Keratinocyte (primary cell): ENCODE measurements around the gene NALF2. TPM values are rescaled to one million over a fixed set of nuclear protein-coding genes. Genes with fewer than 3 reads are reported as not detected.

ENCODE experiments used
- DNase-seq: peaks from one replicate; pipeline ENCODE4 v3.0.0-alpha.2; 2011; ENCODE audit warnings: low read depth, missing footprints, low spot score
- FAIRE-seq: peaks from 2 replicates; lab custom pipeline; 2011; peaks lifted over from hg19 to GRCh38; lab: Jason Lieb, UNC
- H2AFZ ChIP-seq: 2 replicates; pipeline ENCODE4 v1.6.0; 2012; ENCODE audit warnings: low read length, control low read depth, inconsistent platforms; ENCODE audit not compliant: control insufficient read depth
- H3K27ac ChIP-seq: 2 replicates; pipeline ENCODE4 v1.5.1; 2011; ENCODE audit warnings: low read length; ENCODE audit not compliant: control insufficient read depth, insufficient read depth
- H3K27me3 ChIP-seq: 3 replicates; pipeline ENCODE4 v1.6.0; 2011; ENCODE audit warnings: low read length; ENCODE audit not compliant: control insufficient read depth, insufficient read depth; ENCODE audit errors: extremely low read depth
- H3K36me3 ChIP-seq, 2 experiments: 2 replicates in 1 of 2; 3 replicates in 1 of 2; pipeline ENCODE4 v1.5.1; 2011; ENCODE audit warnings: low read length in 2 of 2, mild to moderate bottlenecking in 1 of 2; ENCODE audit not compliant: control insufficient read depth in 2 of 2, insufficient read depth in 2 of 2; ENCODE audit errors: extremely low read depth in 1 of 2
- H3K4me1 ChIP-seq: 3 replicates; pipeline ENCODE4 v1.5.1; 2011; ENCODE audit warnings: low read length; ENCODE audit not compliant: control insufficient read depth, insufficient read depth; ENCODE audit errors: extremely low read depth
- H3K4me2 ChIP-seq: 3 replicates; pipeline ENCODE4 v1.6.0; 2011; ENCODE audit warnings: low read depth, low read length; ENCODE audit not compliant: control insufficient read depth, insufficient read depth; ENCODE audit errors: extremely low read depth
- H3K4me3 ChIP-seq, 3 experiments: fragments of 200-600 bp in 1 of 3; sonication (generic) in 1 of 3; 2 replicates in 2 of 3; 3 replicates in 1 of 3; pipeline ENCODE4 v1.5.1; 2011 to 2016; ENCODE audit warnings: low read length in 3 of 3, mild to moderate bottlenecking in 3 of 3, control low read depth in 2 of 3, inconsistent platforms in 1 of 3, low read depth in 1 of 3, mixed read lengths in 1 of 3, mixed run types in 1 of 3, moderate library complexity in 1 of 3; ENCODE audit not compliant: control insufficient read depth in 2 of 3, insufficient read depth in 2 of 3; ENCODE audit errors: extremely low read depth in 1 of 3
- H3K79me2 ChIP-seq: 2 replicates; pipeline ENCODE4 v1.6.0; 2012; ENCODE audit warnings: low read length; ENCODE audit not compliant: control insufficient read depth, insufficient read depth
- H3K9ac ChIP-seq: 3 replicates; pipeline ENCODE4 v1.6.0; 2011; ENCODE audit warnings: low read length; ENCODE audit not compliant: control insufficient read depth, insufficient read depth; ENCODE audit errors: extremely low read depth
- H3K9me1 ChIP-seq: 3 replicates; pipeline ENCODE4 v1.6.0; 2011; ENCODE audit warnings: low read length; ENCODE audit not compliant: control insufficient read depth, insufficient read depth; ENCODE audit errors: extremely low read depth
- H3K9me3 ChIP-seq: 2 replicates; pipeline ENCODE4 v1.5.1; 2012; ENCODE audit warnings: low read depth, low read length; ENCODE audit not compliant: control insufficient read depth
- H4K20me1 ChIP-seq: 3 replicates; pipeline ENCODE4 v1.6.0; 2011; ENCODE audit warnings: low read length; ENCODE audit not compliant: control insufficient read depth, insufficient read depth; ENCODE audit errors: extremely low read depth
- EZH2 ChIP-seq: IDR thresholded peaks from one replicate; pipeline ENCODE4 v1.6.1; 2012; ENCODE audit warnings: inconsistent platforms, mild to moderate bottlenecking, low read length, moderate library complexity
- dilution Hi-C: fragments of 300-500 bp; cut with MboI; formaldehyde crosslinking; loops from one replicate; pipeline ENCODE4 v1.7.0; 2020; ENCODE audit warnings: low sequenced_read_pairs; ENCODE audit not compliant: extremely low pct_ligation_motif_present
- polyA plus RNA-seq, 5 experiments: library from polyadenylated mRNA; depleted of rRNA in 3 of 5; stranded (reverse) in 3 of 5; stranded (forward) in 1 of 5; unstranded in 1 of 5; fragments of >200 nt; gene quantifications; 1 replicate in 1 of 5; 2 replicates in 3 of 5; 3 replicates in 1 of 5; pipeline versions ENCODE4 v1.2.1 to v1.2.3, GENCODE V29; 2011 to 2012; ENCODE audit warnings: missing spikeins in 2 of 5, low read depth in 1 of 5, low replicate concordance in 1 of 5
- TF ChIP-seq, protein P1 (sequence below), 3 experiments: IDR thresholded peaks in 1 of 3; conservative IDR thresholded peaks in 1 of 3; optimal IDR thresholded peaks in 1 of 3; 2 replicates in 2 of 3; 3 replicates in 1 of 3; pipeline versions ENCODE3 to v1.5.1; 2011; ENCODE audit warnings: low read length in 3 of 3, mild to moderate bottlenecking in 3 of 3, moderate library complexity in 2 of 3, control low read depth in 1 of 3, inconsistent platforms in 1 of 3; ENCODE audit not compliant: insufficient read depth in 2 of 3; ENCODE audit errors: extremely low read depth in 1 of 3

Gene NALF2
- polyA plus RNA-seq, 1 donor (not counting 4 experiments of a cell fraction or from before 2014, with no cell fraction given): 2.5 TPM

DNA sequence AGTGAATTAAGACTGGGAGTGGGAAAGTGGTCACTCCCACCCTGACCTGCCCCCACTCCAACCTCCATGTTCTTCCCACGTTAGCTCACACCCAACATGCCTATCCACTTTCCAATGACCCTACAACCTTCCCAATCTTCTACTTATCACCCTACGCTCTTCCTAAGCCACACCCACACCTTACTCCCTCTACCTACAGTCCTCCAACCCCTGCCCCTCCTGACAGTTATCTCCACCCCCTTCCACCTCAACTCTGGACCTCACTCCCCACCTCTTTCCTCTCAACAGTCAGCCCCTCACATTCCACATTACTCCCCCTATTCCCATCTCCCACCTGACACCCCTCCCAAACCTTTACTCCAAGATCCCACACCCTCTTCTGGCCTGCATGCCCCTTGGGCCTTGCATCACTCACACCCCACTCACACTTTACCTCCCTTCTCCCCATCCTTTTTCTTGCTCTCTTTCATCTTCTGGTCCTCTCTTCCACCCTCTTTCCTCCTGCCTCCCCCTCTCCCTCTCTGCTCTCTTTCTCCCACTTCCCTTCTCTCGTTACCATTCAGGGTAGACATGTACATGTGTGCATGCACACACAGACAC, 6.9 kb downstream of the NALF2 start:
- TF ChIP-seq, protein P1, sequence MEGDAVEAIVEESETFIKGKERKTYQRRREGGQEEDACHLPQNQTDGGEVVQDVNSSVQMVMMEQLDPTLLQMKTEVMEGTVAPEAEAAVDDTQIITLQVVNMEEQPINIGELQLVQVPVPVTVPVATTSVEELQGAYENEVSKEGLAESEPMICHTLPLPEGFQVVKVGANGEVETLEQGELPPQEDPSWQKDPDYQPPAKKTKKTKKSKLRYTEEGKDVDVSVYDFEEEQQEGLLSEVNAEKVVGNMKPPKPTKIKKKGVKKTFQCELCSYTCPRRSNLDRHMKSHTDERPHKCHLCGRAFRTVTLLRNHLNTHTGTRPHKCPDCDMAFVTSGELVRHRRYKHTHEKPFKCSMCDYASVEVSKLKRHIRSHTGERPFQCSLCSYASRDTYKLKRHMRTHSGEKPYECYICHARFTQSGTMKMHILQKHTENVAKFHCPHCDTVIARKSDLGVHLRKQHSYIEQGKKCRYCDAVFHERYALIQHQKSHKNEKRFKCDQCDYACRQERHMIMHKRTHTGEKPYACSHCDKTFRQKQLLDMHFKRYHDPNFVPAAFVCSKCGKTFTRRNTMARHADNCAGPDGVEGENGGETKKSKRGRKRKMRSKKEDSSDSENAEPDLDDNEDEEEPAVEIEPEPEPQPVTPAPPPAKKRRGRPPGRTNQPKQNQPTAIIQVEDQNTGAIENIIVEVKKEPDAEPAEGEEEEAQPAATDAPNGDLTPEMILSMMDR (optimal IDR thresholded peaks at IDR 0.05 in 1 of 3, IDR thresholded peaks at IDR 0.05 in 1 of 3, conservative IDR thresholded peaks at IDR 0.05 in 1 of 3; ENCODE audit: extremely low read depth in 1 of 3, insufficient read depth in 2 of 3, low read length in 3 of 3): no peak
- no peak for TF ChIP-seq EZH2
- dilution Hi-C loops: no loop called here

DNA sequence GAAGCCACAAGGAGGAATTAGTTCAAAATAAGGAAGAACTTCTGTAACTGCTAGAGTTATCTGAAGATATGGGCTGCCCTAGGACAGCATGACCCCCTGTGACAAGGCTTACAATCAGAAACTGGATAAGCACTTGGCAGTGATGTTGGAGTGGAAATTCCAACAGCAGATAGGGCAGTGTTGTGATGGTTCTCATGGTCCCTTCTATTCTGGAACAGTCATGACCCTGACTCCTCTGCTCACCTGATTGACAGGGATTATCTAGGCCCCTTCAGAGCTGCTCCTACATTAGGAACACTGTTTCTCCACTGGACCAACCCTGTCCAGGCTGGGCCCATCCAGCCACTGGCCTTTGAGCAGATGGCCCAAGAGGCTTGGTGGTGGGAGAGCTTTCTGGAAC, 17.9 kb downstream of the NALF2 start:
- dilution Hi-C loops: no loop called here
- Histone ChIP-seq H3K9me3 (no peaks in the 10 kb centered on the region), H3K4me3 (no peak overlapping the region), H3K9ac (no peak overlapping the region), H3K79me2 (no peaks in the 10 kb centered on the region), H4K20me1 (peaks cover 3% of the 10 kb centered on the region), H3K27me3 (no peaks in the 10 kb centered on the region), H3K4me1 (no peaks in the 10 kb centered on the region), H3K9me1 (no peaks in the 10 kb centered on the region), H3K36me3 (peaks cover 0 to 1% of the 10 kb centered on the region in 2 experiments), H3K4me2 (no peak overlapping the region), H3K27ac (no peak overlapping the region), H2AFZ (no peak overlapping the region)
- DNase-seq (no peak), FAIRE-seq (no peak)
- no peak for TF ChIP-seq EZH2
- TF ChIP-seq, protein P1 (optimal IDR thresholded peaks at IDR 0.05 in 1 of 3, IDR thresholded peaks at IDR 0.05 in 1 of 3, conservative IDR thresholded peaks at IDR 0.05 in 1 of 3; ENCODE audit: extremely low read depth in 1 of 3, insufficient read depth in 2 of 3, low read length in 3 of 3): no peak

More for the DNA sequence above, 6.9 kb downstream of the NALF2 start:
- H3K4me1 ChIP-seq: no peaks in the 10 kb centered on the region
- H3K79me2 ChIP-seq: peaks cover 2% of the 10 kb centered on the region
- no peaks in the 10 kb centered on the region for H3K9me3 ChIP-seq
- H3K9ac ChIP-seq: no peak overlapping the region
- peaks cover 0 to 4% of the 10 kb centered on the region in 2 experiments for H3K36me3 ChIP-seq
- peaks cover 4% of the 10 kb centered on the region for H4K20me1 ChIP-seq
- no peak overlapping the region for H3K4me3 ChIP-seq
- DNase-seq: no peak
- H3K27ac ChIP-seq: no peak overlapping the region
- FAIRE-seq: no peak
- H3K27me3 ChIP-seq: no peaks in the 10 kb centered on the region
- H3K4me2 ChIP-seq: no peak overlapping the region
- no peaks in the 10 kb centered on the region for H3K9me1 ChIP-seq
- H2AFZ ChIP-seq: no peak overlapping the region
